AG04449 (cell line): ENCODE results near the gene UBL5.
A peak's percentile ranks its signal among the peaks of the same experiment; 100 is the strongest.
"Not testable (repeated sequence)": the region's sequence is repeated elsewhere in the genome, so short reads cannot be mapped to it uniquely, and the experiment has no call there.

ENCODE experiments used
- CTCF ChIA-PET: fragments of 350-600 bp; formaldehyde crosslinking; extraction: SDS; loops from one replicate; lab custom pipeline; 2021; ENCODE audit warnings: antibody characterized with exemption; lab: Yijun Ruan, JAX
- POLR2A ChIA-PET: fragments of 400-600, 350-600 bp; formaldehyde crosslinking; extraction: SDS; loops from one replicate; lab custom pipeline; 2020; ENCODE audit warnings: antibody characterized with exemption, inconsistent platforms; lab: Yijun Ruan, JAX
- DNase-seq: peaks from one replicate; pipeline ENCODE4 v3.0.0-alpha.2; 2010; ENCODE audit warnings: low read depth, low spot score
- H3K4me3 ChIP-seq: 2 replicates; pipeline ENCODE4 v1.5.1; 2011; ENCODE audit warnings: low read depth, mild to moderate bottlenecking, control low read depth, low read length
- TF ChIP-seq, protein P1 (sequence below): IDR thresholded peaks from one replicate; pipeline ENCODE4 v1.5.1; 2011; ENCODE audit warnings: mild to moderate bottlenecking, moderate library complexity, low read length, control low read depth, inconsistent platforms; ENCODE audit not compliant: insufficient read depth; ENCODE audit errors: missing control alignments

The UBL5 gene

DNA sequence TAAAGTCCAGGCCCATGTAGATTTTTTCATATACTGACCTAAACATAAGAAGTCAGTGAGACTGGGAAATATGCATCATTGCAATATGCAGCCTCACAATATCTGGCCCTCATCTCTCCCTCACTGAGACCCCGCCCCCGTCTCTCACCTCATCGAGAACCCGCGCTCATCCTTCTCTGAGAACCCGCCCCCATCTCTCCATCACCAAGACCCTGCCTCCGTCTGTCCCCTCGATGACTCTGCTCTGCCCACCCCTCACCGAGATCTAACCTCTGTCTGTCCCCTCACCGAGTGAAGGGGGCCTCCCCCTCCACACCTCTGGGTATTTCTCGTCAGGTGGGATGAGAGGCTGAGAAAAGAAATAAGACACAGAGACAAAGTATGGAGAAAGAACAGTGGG lies 38.7 kb upstream of the UBL5 start:
- TF ChIP-seq, protein P1, sequence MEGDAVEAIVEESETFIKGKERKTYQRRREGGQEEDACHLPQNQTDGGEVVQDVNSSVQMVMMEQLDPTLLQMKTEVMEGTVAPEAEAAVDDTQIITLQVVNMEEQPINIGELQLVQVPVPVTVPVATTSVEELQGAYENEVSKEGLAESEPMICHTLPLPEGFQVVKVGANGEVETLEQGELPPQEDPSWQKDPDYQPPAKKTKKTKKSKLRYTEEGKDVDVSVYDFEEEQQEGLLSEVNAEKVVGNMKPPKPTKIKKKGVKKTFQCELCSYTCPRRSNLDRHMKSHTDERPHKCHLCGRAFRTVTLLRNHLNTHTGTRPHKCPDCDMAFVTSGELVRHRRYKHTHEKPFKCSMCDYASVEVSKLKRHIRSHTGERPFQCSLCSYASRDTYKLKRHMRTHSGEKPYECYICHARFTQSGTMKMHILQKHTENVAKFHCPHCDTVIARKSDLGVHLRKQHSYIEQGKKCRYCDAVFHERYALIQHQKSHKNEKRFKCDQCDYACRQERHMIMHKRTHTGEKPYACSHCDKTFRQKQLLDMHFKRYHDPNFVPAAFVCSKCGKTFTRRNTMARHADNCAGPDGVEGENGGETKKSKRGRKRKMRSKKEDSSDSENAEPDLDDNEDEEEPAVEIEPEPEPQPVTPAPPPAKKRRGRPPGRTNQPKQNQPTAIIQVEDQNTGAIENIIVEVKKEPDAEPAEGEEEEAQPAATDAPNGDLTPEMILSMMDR = no peak
- ChIA-PET POLR2A (no interaction called here), CTCF (interaction anchor here (1.2 to 3.9 kb wide), 4 partner anchors 161 to 584 kb away, joined by 3 to 39 read pairs (median 23); partner anchors contain the start of gene ZNF121)
- H3K4me3 ChIP-seq = no peak overlapping the region
- DNase-seq = no peak

GRCh38 chr19:9789579-9789978 lies 38.1 kb upstream of the UBL5 start:
- POLR2A ChIA-PET, DNase-seq, H3K4me3 ChIP-seq: not testable (repeated sequence)
- CTCF ChIA-PET = interaction anchor here (1.0 to 3.9 kb wide), 5 partner anchors 19 to 585 kb away, joined by 3 to 40 read pairs (median 16); partner anchors contain the start of genes ZNF121 and ZNF561

DNA sequence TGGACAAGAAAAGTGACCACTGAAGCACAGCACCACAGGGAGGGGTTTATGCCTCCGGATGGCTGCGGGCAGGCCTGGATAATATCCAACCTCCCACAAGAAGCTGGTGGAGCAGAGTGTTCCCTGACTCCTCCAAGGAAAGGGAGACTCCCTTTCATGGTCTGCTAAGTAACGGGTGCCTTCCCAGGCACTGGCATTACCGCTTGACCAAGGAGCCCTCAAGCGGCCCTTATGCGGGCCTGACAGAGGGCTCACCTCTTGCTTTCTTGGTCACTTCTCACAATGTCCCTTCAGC lies 36.7 kb upstream of the UBL5 start:
- CTCF ChIA-PET = interaction anchor here (0.8 to 3.9 kb wide), 7 partner anchors 158 to 586 kb away, joined by 3 to 40 read pairs (median 7); partner anchors contain the start of genes ZNF121 and ZNF561
- POLR2A ChIA-PET, DNase-seq: not testable (repeated sequence)
- peak overlapping the region; percentile 64; the same call in 1 of the 2 replicates for H3K4me3 ChIP-seq

DNA sequence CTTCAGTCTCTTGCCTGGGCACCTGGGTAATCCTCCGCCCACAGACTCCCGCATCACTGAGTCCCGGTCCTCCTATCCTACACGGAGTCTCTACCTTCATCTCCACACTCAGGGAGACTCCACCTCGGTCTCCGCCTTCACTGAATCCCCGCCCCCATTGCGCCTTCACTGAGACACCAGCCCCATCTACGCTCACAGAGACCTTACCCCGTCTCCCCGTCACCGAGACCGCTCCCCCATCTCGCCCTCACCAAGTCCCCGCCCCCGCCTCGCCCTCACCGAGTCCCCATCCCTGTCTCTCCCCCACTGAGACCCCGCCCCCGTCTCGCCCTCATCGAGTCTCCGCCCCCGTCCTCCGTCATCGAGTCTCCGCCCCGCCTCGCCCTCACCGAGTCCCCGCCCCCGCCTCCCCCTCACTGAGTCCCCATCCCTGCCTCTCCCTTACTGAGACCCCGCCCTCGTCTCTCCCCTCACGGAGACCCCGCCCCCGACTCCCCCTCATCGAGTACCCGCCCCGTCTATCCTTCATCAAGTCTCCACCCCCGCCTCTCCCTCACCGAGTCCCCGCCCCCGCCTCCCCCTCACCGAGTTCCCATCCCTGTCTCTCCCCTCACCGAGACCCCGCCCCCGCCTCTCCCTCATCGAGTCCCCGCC lies 36.0 kb upstream of the UBL5 start:
- CTCF ChIA-PET = interaction anchor here (1.4 to 3.9 kb wide), 5 partner anchors 163 to 586 kb away, joined by 4 to 40 read pairs (median 16); partner anchors contain the start of genes ZNF121 and ZNF561
- TF ChIP-seq, protein P1 = no peak
- peak overlapping the region; percentile 80 for H3K4me3 ChIP-seq
- POLR2A ChIA-PET = no interaction called here
- peak; percentile 73 for DNase-seq

DNA sequence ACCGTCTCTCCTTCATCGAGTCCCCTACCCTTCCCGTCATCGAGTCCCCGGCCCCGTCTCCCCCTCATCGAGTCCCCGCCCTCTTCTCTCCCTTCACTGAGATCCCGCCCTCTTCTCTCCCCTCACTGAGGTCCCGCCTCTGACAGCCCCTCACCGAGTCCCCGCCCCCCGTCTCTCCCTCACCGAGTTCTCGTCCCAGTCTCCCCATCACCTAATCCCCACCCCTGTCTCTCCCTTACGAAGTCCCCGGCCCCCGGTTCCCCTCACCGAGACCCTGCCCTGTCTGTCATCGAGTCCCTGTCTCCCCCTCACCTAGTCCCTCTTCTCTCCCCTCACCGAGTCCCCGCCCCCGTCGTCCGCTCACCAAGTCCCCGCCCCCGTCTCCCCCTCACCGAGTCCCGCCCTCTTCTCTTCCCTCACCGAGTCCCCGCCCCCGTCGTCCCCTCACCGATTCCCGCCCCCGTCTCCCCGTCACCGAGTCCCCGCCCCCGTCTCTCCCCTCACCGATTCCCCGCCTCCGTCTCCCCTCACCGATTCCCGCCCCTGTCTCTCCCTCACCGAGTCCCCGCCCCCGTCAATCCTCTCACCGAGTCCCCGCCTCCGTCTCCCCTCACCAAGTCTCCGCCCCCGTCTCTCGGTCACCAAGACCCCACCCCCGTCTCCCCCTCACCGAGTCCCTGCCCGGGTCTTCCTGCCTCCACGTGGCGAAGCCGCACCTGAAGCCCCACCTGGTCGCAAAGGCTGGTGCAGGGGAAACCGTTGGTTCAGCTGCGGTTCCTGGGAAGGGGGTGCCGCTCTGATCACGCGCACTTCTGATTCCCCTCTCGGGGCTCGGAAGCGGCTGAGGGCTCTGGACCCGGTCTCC lies 35.3 kb upstream of the UBL5 start:
- peak overlapping the region; percentile 87 for H3K4me3 ChIP-seq
- DNase-seq = no peak
- ChIA-PET CTCF (interaction anchor here (2.0 to 2.1 kb wide), 2 partner anchors 167 to 587 kb away, joined by 7 to 16 read pairs; no protein-coding TSS in a partner anchor), POLR2A (no interaction called here)
- TF ChIP-seq, protein P1 = no peak

- H3K4me3 ChIP-seq = peak overlapping the region; percentile 87
- DNase-seq = no peak
- ChIA-PET POLR2A (no interaction called here), CTCF (interaction anchor here (0.7 to 2.1 kb wide), 6 partner anchors 25 to 588 kb away, joined by 3 to 16 read pairs (median 4); no protein-coding TSS in a partner anchor)
- TF ChIP-seq, protein P1 = no peak
Measured at GRCh38 chr19:9793071-9793591, 34.6 kb upstream of the UBL5 start.
